ENCODE results near the gene ARFGAP3.
"Not testable (repeated sequence)": the region's sequence is repeated elsewhere in the genome, so short reads cannot be mapped to it uniquely, and the experiment has no call there.

ARFGAP3 gene

DNA sequence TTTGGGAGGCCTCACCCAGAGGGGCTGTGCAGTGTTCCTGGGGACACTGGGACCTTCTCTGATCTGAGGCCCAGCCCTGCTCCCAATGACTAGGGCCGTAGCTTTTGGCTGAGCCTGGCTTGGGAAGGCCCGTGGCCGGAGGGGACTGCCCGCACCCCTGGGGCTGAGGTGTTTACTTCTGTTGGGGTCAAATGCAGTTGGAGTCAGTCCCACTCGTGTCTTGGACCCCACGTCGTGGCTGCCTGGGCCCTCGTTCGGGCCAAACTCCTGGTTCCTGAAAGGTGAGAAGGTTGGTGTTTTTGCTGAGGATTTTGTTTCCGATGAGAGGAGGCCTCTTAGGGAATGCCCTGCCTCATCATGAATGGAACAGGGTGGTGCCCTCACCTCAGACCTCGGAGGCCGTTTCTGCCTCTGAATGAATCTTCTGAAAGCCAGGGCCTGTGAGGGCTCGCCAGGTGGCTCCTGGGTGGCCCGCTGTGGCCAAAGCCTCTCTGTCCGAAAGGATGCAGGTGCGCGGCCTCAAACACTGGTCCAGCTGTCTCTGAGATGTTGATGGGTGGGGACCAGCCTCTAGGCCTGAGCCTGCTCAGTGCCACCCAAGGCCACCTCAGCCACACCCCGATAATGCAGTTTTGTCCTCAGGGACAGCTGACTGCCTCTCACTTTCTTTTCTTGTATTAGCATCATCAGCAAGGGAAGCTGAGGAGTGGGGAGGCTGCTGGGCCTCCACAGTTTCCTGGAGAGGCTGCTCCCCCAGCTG is 96.1 kb downstream of the ARFGAP3 start:
- DNase-seq: no peak

- DNase-seq: no peak
Measured at GRCh38 chr22:42758931-42759629, 98.0 kb downstream of the ARFGAP3 start.

DNA sequence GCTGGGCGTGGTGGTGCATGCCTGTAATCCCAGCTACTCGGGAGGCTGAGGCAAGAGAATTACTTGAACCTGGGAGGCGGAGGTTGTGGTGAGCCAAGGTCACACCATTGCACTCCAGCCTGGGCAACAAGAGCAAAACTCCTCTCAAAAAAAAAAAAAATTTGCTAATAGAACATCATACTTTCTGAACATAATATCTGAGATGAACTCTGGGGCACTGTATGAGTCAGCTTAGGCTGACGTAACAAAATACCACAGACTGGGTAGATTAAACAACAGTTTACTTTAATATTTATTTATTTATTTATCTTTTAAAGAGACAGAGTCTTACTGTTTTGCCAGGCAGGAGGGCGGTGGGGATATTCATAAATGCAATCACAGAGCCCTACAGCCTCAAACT is 101.5 kb downstream of the ARFGAP3 start:
- DNase-seq: peak; percentile 59

GRCh38 chr22:42755121-42755520 is 102.0 kb downstream of the ARFGAP3 start:
- not testable (repeated sequence) for DNase-seq

DNA sequence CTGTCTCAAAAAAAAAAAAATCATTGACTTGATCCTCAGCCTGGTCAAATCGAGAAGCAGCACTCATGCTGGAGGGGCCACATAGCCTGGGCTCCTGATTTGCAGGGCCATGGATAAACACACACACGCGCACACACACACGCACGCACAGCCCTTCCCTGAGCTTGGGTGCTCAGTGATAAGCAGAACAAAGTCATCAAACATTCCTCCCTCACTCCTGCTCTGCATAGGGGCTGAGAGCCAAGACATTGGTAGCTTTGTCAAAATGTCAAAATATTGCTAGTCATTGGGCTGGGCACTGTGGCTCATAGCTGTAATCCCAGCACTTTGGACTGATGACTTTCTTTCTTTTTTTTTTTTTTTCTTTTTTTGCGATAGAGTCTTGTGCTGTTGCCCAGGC is 102.4 kb downstream of the ARFGAP3 start:
- peak; percentile 96 for DNase-seq

GRCh38 chr22:42752912-42753311 is 104.2 kb downstream of the ARFGAP3 start:
- no peak for DNase-seq

- DNase-seq: no peak
Measured at GRCh38 chr22:42752230-42752746, 104.8 kb downstream of the ARFGAP3 start.

GRCh38 chr22:42750421-42750820 is 106.7 kb downstream of the ARFGAP3 start:
- DNase-seq: not testable (repeated sequence)

- DNase-seq: no peak
Measured at GRCh38 chr22:42747701-42748513, 109.2 kb downstream of the ARFGAP3 start.

Measured in hematopoietic multipotent progenitor cell treated with erythropoietin and hydrocortisone succinate and interleukin-3 and kit ligand, for 4 days (in vitro differentiated cells).